ENCODE data around the gene BOC. TPM values are rescaled to one million over a fixed set of nuclear protein-coding genes. Genes with fewer than 3 reads are reported as not detected.

Gene BOC
- total RNA-seq, 1 experiment from 2014 or later = 3.5 TPM

DNA sequence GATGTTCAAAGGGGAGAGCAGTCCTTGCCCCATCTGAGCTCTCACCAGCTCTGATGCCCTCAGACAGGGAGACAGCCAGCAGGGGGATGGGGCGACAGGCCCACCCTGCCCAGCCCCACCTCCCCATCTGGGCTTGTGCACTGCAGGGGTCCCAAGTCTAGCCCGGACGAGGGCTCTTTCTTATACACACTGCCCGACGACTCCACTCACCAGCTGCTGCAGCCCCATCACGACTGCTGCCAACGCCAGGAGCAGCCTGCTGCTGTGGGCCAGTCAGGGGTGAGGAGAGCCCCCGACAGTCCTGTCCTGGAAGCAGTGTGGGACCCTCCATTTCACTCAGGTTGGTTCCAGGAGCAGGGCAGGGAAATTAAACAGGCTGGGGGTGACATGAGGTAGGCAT lies 73.9 kb downstream of the BOC start:
- Histone ChIP-seq H3T11ph (ENCODE audit: low read length) (no peak overlapping the region), H2BK12ac (ENCODE audit: insufficient read length, low read depth, low read length) (no peak overlapping the region), H3K27ac (ENCODE audit: insufficient read length, low read depth, low read length) (no peak overlapping the region), H3K9ac (ENCODE audit: extremely low read depth, insufficient read length, low read length) (no peak overlapping the region), H3K79me2 (ENCODE audit: insufficient read depth, low read length) (no peaks in the 10 kb centered on the region), H3K56ac (ENCODE audit: insufficient read length, low read depth, low read length) (no peak overlapping the region), H2BK15ac (ENCODE audit: low read depth, low read length) (no peak overlapping the region), H4K91ac (ENCODE audit: insufficient read length, low read depth, low read length) (no peak overlapping the region), H3K9me3 (ENCODE audit: control insufficient read depth, low read depth, low read length) (no peaks in the 10 kb centered on the region), H3K23me2 (ENCODE audit: insufficient read length, low read depth, low read length, poor library complexity, severe bottlenecking) (no peaks in the 10 kb centered on the region), H3K79me1 (ENCODE audit: insufficient read depth, low read depth, low read length, poor library complexity, severe bottlenecking) (no peaks in the 10 kb centered on the region), H3K23ac (ENCODE audit: insufficient read length, low read depth, low read length) (no peak overlapping the region), H3K18ac (ENCODE audit: insufficient read length, low read depth, low read length) (no peak overlapping the region), H2AFZ (ENCODE audit: low read length) (no peak overlapping the region), H2BK5ac (ENCODE audit: insufficient read length, low read length) (no peak overlapping the region), H2BK20ac (ENCODE audit: low read depth, low read length, poor library complexity, severe bottlenecking) (no peak overlapping the region), H3K4me1 (ENCODE audit: insufficient read depth, low read length) (no peaks in the 10 kb centered on the region), H4K20me1 (ENCODE audit: control insufficient read depth, insufficient read depth, insufficient read length) (no peaks in the 10 kb centered on the region), H3K4ac (ENCODE audit: low read depth, low read length) (no peak overlapping the region), H2BK120ac (ENCODE audit: low read depth, low read length, poor library complexity, severe bottlenecking) (no peak overlapping the region), H3K27me3 (ENCODE audit: insufficient read depth, low read length) (no peaks in the 10 kb centered on the region), H3K14ac (ENCODE audit: insufficient read depth, low read length) (no peak overlapping the region), H4K5ac (ENCODE audit: insufficient read length, low read depth, low read length) (no peak overlapping the region), H4K8ac (replicated peaks; ENCODE audit: insufficient read length, low read depth, low read length) (no peak overlapping the region), H2AK5ac (ENCODE audit: insufficient read length, low read length) (no peak overlapping the region), H3K4me2 (ENCODE audit: insufficient read depth, insufficient read length, low read length) (no peak overlapping the region)
- no peaks in the 10 kb centered on the region for H3K9me3 Mint-ChIP-seq
- TF ChIP-seq, protein P1, sequence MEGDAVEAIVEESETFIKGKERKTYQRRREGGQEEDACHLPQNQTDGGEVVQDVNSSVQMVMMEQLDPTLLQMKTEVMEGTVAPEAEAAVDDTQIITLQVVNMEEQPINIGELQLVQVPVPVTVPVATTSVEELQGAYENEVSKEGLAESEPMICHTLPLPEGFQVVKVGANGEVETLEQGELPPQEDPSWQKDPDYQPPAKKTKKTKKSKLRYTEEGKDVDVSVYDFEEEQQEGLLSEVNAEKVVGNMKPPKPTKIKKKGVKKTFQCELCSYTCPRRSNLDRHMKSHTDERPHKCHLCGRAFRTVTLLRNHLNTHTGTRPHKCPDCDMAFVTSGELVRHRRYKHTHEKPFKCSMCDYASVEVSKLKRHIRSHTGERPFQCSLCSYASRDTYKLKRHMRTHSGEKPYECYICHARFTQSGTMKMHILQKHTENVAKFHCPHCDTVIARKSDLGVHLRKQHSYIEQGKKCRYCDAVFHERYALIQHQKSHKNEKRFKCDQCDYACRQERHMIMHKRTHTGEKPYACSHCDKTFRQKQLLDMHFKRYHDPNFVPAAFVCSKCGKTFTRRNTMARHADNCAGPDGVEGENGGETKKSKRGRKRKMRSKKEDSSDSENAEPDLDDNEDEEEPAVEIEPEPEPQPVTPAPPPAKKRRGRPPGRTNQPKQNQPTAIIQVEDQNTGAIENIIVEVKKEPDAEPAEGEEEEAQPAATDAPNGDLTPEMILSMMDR (conservative IDR thresholded peaks at IDR 0.05) = no peak
- H3K4me1 Mint-ChIP-seq = peaks cover 0 to 5% of the 10 kb centered on the region in 2 experiments; a peak in 2 of 4 replicates
- no peak overlapping the region for H3K4me3 Mint-ChIP-seq
- no peak for DNase-seq
- no CpG with 5 or more reads among the region's 8 CpGs for WGBS (ENCODE audit: extremely low coverage, insufficient read length, low lambda C conversion rate)
- peaks cover 1% of the 10 kb centered on the region; the same call in 1 of the 2 replicates for H3K27me3 Mint-ChIP-seq (ENCODE audit: low read depth)
- H3K27ac Mint-ChIP-seq = no peak overlapping the region
- peaks cover 2 to 40% (median 16%) of the 10 kb centered on the region in 3 experiments; a peak in 6 of 7 replicates for H3K36me3 Mint-ChIP-seq (ENCODE audit: insufficient read depth in 1 of 3, low read depth in 3 of 3)
